Suprapubic skin (tissue), 4 donors: ENCODE data around the gene SNX14. TPM values are rescaled to one million over a fixed set of nuclear protein-coding genes. Genes with fewer than 3 reads are reported as not detected.
A peak's percentile ranks its signal among the peaks of the same experiment; 100 is the strongest.

Source experiments
- DNase-seq, 2 donors: peaks; one replicate each; pipeline ENCODE4 v3.0.0-alpha.2; 2019; ENCODE audit warnings: low spot score in 2 of 2
- H3K27ac ChIP-seq: fragments of 200-600 bp; sonication (generic); one replicate; pipeline ENCODE4 v1.5.1; 2019
- H3K27me3 ChIP-seq: fragments of 200-600 bp; sonication (generic); one replicate; pipeline ENCODE4 v1.5.1; 2019
- H3K36me3 ChIP-seq: fragments of 200-600 bp; sonication (generic); one replicate; pipeline ENCODE4 v1.5.1; 2019
- H3K4me1 ChIP-seq: fragments of 200-600 bp; sonication (generic); one replicate; pipeline ENCODE4 v1.5.1; 2019
- H3K4me3 ChIP-seq: fragments of 200-600 bp; sonication (generic); one replicate; pipeline ENCODE4 v1.5.1; 2019; ENCODE audit warnings: mild to moderate bottlenecking
- H3K9me3 ChIP-seq: fragments of 200-600 bp; sonication (generic); one replicate; pipeline ENCODE4 v1.5.1; 2019
- EP300 ChIP-seq: sonication (generic); formaldehyde crosslinking; IDR thresholded peaks from one replicate; pipeline ENCODE4 v1.6.1; 2017; ENCODE audit warnings: antibody characterized with exemption
- POLR2A ChIP-seq, 2 donors: fragments of 450-650 bp; IDR thresholded peaks; one replicate each; pipeline ENCODE4 v1.6.1; 2017; ENCODE audit warnings: antibody characterized with exemption in 2 of 2, mild to moderate bottlenecking in 2 of 2, moderate library complexity in 2 of 2
- POLR2AphosphoS5 ChIP-seq, 3 donors: sonication (generic); formaldehyde crosslinking; IDR thresholded peaks; one replicate each; pipeline ENCODE4 v1.6.1; 2017; ENCODE audit warnings: antibody characterized with exemption in 3 of 3
- WGBS: methylation state at CpG from one replicate; pipeline ENCODE4 v1.1.5; 2018; 5-methylcytosine and 5-hydroxymethylcytosine counted together
- total RNA-seq, 4 donors: library from RNA; depleted of rRNA; stranded (reverse); fragments of >200 nt; gene quantifications; one replicate each; pipeline ENCODE4 v1.1.0, GENCODE V29; 2016
- TF ChIP-seq, protein P1 (sequence below), 2 donors: fragments of 200-600 bp in 1 of 2; fragments of 450-650 bp in 1 of 2; sonication (generic) in 1 of 2; IDR thresholded peaks; one replicate each; pipeline ENCODE4 v1.5.1; 2016 to 2019; ENCODE audit warnings: antibody characterized with exemption in 2 of 2, mild to moderate bottlenecking in 1 of 2, moderate library complexity in 1 of 2

SNX14 gene, protein sequence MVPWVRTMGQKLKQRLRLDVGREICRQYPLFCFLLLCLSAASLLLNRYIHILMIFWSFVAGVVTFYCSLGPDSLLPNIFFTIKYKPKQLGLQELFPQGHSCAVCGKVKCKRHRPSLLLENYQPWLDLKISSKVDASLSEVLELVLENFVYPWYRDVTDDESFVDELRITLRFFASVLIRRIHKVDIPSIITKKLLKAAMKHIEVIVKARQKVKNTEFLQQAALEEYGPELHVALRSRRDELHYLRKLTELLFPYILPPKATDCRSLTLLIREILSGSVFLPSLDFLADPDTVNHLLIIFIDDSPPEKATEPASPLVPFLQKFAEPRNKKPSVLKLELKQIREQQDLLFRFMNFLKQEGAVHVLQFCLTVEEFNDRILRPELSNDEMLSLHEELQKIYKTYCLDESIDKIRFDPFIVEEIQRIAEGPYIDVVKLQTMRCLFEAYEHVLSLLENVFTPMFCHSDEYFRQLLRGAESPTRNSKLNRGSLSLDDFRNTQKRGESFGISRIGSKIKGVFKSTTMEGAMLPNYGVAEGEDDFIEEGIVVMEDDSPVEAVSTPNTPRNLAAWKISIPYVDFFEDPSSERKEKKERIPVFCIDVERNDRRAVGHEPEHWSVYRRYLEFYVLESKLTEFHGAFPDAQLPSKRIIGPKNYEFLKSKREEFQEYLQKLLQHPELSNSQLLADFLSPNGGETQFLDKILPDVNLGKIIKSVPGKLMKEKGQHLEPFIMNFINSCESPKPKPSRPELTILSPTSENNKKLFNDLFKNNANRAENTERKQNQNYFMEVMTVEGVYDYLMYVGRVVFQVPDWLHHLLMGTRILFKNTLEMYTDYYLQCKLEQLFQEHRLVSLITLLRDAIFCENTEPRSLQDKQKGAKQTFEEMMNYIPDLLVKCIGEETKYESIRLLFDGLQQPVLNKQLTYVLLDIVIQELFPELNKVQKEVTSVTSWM
- 100 to 1,000 TPM in 1 of 4 donors, 10 to 100 TPM in 3; 30.3 to 125 (median 47.8) TPM for total RNA-seq

DNA sequence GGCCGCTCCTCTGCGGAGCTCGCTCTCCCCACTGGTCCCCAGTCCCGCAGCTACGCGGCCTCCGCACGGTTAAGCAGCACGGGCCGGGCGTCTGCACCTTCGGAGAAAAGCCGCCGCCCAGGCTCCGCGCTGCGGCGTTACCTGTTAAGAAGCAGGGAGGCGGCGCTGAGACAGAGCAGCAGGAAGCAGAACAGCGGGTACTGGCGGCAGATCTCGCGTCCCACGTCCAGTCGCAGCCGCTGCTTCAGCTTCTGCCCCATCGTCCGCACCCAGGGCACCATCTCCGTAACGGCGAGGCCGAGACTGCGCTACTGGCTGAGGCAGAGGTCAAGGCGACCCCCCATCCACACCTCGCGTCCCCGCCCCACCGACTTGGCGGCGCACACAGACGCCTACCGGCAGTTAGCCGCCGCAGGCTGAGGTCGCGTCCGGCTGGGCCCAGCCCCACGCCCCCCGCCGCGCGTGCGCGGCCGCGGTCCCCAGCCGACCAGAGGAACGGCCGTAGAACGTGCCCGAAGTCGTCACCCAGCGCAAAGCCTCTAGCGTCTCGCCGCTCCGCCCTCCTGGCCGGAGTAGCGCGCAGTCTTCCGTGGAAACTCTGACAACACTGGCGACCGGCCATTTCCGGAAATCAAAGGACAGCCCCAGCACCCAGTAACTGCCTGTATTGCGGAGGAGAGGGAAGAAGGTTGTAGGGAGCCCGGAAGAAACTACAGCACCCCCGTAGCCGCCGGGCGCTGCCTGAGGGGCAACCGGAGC lies at the start of gene SNX14:
Gene SNX14, minus strand, starts transcription at position 421 of the 759 bp plus-strand sequence. Its CDS starts 140 bp downstream, at position 281.
- Histone ChIP-seq H3K4me3 (peak within 1 kb of the TSS; percentile 65), H3K27ac (peak within 1 kb of the TSS; percentile 86), H3K27me3 (no peaks in the 10 kb centered on the region), H3K36me3 (no peaks in the 10 kb centered on the region), H3K4me1 (peaks cover 27% of the 10 kb centered on the region), H3K9me3 (no peaks in the 10 kb centered on the region)
- WGBS: under 1% methylated on average over 37 of the region's 82 CpGs
- DNase-seq: peak; percentile 97
- TF ChIP-seq POLR2A (IDR thresholded peaks at IDR 0.05): peak; percentile 11 to 48
- TF ChIP-seq POLR2AphosphoS5 (IDR thresholded peaks at IDR 0.05): peak in 2 of 3 donors; percentile 76 to 77
- no peak for TF ChIP-seq EP300
- TF ChIP-seq, protein P1, sequence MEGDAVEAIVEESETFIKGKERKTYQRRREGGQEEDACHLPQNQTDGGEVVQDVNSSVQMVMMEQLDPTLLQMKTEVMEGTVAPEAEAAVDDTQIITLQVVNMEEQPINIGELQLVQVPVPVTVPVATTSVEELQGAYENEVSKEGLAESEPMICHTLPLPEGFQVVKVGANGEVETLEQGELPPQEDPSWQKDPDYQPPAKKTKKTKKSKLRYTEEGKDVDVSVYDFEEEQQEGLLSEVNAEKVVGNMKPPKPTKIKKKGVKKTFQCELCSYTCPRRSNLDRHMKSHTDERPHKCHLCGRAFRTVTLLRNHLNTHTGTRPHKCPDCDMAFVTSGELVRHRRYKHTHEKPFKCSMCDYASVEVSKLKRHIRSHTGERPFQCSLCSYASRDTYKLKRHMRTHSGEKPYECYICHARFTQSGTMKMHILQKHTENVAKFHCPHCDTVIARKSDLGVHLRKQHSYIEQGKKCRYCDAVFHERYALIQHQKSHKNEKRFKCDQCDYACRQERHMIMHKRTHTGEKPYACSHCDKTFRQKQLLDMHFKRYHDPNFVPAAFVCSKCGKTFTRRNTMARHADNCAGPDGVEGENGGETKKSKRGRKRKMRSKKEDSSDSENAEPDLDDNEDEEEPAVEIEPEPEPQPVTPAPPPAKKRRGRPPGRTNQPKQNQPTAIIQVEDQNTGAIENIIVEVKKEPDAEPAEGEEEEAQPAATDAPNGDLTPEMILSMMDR (IDR thresholded peaks at IDR 0.05): no peak

DNA sequence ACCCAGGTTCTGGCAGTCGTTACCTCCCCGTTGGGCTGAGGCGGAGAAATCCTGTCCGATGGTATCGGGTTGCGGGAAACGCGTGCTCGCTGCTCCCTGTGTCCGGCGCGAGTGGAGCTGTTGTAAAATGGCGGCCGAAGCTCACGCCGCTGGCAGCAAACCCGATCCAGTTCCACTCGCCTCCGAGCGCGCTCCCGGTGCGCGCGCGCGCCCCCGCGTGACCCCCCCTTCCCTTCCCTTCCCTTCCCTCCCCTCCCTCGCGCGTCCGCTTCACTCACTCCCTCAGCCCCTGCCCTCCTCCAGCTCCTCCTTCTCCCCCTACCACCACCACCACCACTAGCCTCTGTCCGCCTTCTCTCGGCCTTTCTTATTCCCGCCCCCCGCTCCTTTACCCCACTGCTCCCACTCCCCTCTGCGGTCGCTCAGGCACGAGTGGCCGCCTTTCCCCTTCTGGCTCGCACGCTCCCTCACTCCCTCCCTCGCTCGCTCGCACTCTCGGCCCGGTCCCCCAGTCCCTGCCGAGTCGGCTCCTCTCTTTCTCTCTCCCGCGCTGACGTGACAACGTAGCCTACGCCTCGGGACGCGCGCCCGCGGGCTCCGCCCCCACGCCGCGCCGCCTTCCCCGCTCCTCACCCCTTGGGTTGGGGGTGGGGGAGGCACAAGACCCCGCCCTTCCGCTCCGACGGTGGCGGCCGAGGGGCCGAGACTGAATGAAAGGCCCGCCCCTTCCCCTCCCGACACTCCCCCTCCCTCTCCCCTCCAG lies 49.3 kb upstream of the SNX14 start, which contains the start of gene SYNCRIP:
Gene SYNCRIP, minus strand, starts transcription at position 113 of the 763 bp plus-strand sequence. CDS start 1,447 bp downstream, outside the sequence.
- Histone ChIP-seq H3K4me3 (peak within 1 kb of the TSS; percentile 95), H3K9me3 (no peaks in the 10 kb centered on the region), H3K36me3 (peaks cover 5% of the 10 kb centered on the region), H3K27me3 (no peaks in the 10 kb centered on the region), H3K27ac (peak within 1 kb of the TSS; percentile 100), H3K4me1 (peaks cover 45% of the 10 kb centered on the region)
- WGBS: under 1% methylated on average over 73 of the region's 76 CpGs
- TF ChIP-seq EP300: no peak
- TF ChIP-seq, protein P1 (IDR thresholded peaks at IDR 0.05): no peak
- TF ChIP-seq POLR2A (IDR thresholded peaks at IDR 0.05): peak; percentile 46 to 94
- TF ChIP-seq POLR2AphosphoS5 (IDR thresholded peaks at IDR 0.05): peak; percentile 85 to 93 (median 87)
- peak; percentile 99 for DNase-seq

DNA sequence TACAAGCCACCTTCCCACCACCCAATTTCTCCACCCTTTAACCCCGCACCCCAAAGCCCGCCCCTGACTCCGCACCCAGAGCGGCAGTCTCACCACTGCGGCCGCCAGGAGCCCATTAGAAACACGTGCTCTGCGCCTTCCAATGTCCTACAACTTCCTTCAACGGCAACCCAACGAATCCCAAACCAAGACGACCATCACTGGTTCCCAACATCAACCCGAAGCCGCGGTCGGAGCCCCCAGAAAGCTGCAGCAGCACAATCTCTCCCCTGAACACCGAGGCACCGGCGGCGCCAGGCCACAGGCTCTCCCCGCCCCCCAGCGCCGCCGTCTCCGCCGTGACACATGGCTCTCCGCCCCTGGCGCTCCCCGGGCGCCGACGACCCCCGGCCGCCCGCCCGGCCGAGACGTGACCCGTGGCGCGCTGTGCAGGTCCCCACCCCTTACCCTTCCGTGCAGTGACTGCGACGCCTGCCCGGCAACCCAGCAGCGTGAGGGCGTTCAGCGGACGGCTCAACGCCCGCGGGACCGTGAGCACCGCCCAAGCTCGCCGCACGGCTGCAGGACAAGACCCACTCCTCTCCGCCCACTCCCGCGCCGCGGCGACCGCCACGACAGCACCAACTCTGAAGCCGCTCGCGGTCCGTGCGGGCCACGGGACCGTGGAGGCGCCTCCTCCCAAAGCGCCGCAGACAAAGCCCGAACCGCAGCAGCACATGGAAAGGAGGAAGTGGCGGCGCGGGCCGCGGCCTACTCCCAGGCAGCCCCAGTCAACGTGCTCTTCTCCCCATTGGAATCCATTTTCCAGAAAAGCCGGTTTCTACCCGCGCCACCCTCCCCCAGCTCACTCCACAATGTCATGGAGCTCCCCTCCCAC lies 48.5 kb upstream of the SNX14 start:
- H3K27ac ChIP-seq: peak overlapping the region; percentile 100
- 1% methylated on average over 41 of the region's 85 CpGs for WGBS
- H3K4me1 ChIP-seq: peaks cover 53% of the 10 kb centered on the region
- no peak for TF ChIP-seq EP300
- TF ChIP-seq, protein P1 (IDR thresholded peaks at IDR 0.05): no peak
- no peak for TF ChIP-seq POLR2A (IDR thresholded peaks at IDR 0.05)
- no peak for TF ChIP-seq POLR2AphosphoS5 (IDR thresholded peaks at IDR 0.05)
- peak overlapping the region; percentile 95 for H3K4me3 ChIP-seq
- DNase-seq: peak; percentile 84 to 85
- H3K36me3 ChIP-seq: peaks cover 11% of the 10 kb centered on the region
- H3K27me3 ChIP-seq: no peaks in the 10 kb centered on the region
- no peaks in the 10 kb centered on the region for H3K9me3 ChIP-seq

DNA sequence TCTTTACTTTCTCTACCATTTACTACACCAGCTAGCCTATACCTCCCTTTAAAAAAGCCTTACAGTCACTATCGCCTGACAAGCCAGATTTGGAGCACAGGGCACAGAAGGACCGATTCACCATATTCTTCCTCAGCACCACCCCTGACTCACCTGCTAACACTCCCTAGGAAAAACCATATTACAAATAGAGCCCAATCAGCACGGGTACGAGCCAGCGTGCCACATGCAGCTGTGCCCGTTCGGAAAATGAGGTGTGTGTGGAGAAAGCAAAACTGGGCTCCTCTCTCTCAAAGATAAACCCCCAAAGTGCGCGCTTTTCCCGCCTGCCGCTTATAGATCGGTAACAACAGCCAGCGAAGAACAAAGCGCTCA lies 47.9 kb upstream of the SNX14 start:
- peaks cover 17% of the 10 kb centered on the region for H3K36me3 ChIP-seq
- no peak for DNase-seq
- H3K27ac ChIP-seq: peak overlapping the region; percentile 100
- TF ChIP-seq EP300 (no peak), POLR2A (IDR thresholded peaks at IDR 0.05) (no peak), POLR2AphosphoS5 (IDR thresholded peaks at IDR 0.05) (no peak)
- TF ChIP-seq, protein P1 (IDR thresholded peaks at IDR 0.05): no peak
- H3K4me3 ChIP-seq: peak overlapping the region; percentile 95
- no peaks in the 10 kb centered on the region for H3K27me3 ChIP-seq
- H3K9me3 ChIP-seq: no peaks in the 10 kb centered on the region
- H3K4me1 ChIP-seq: peaks cover 53% of the 10 kb centered on the region
- WGBS: under 1% methylated on average over 14 of the region's 14 CpGs
